ENCODE measurements around the gene TYRP1.

TYRP1 gene

GRCh38 chr9:12737871-12738270, 44.7 kb downstream of the TYRP1 start:
- no peak for DNase-seq

- no peak for DNase-seq
These were observed 45.9 kb downstream of the TYRP1 start for GRCh38 chr9:12739014-12739652.

DNA sequence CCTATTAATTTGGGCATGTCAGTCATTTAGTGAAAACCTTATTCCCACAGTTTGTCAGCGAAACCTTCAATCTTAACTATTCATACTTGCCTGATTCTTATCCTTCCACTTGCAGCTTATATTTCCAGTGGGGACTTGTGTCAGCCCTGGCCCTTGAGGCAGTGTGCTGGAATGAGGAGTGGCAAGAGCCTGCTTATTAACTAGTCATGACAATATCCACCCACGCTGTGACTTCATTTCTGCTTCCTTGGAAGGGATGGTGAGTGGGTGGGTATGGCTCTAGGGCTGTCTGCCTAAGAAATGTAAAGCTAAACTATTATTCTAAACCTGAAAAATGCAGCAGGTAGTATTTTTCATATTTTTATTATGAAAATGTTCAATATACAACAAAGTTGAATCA, 47.7 kb downstream of the TYRP1 start:
- no peak for DNase-seq

DNA sequence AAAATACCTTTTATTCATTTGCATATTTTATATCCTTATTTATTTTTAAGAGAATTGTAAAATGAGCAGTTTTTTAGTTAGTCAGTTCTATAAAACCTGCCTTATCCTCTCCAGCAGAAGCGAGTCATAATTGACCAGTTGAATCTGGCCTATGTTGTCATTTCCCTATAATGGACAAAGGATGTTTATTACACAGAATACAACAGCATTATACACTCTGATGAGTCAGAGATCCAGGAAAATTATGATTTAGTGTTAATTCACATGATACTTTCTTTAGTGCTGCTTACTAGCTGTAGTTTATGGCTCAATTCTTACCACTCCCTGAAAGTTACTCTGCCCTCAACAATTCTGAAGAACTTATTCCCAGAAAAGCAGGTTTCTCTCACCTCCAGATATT, 54.8 kb downstream of the TYRP1 start:
- DNase-seq = no peak

- no peak for DNase-seq
These were observed 55.8 kb downstream of the TYRP1 start for GRCh38 chr9:12748954-12749353.

DNA sequence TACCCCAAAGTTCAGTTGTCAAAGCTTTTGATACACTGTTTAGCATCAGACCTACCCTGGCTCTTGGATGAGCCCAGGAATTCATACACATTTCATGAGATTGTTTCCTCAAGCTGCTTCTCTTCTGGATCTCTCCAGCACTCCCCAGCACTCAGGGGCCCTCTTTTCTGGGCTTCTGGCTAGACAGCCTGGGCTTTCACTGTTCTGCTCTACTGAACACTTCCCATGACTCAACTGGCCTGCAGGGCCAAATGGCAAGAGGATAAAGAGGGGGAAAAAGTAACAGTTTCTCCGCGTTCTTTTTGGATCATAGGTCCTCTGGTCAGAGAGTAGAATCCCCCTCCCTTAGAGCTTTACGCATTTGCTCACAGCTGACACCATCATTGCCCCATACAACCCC, 60.7 kb downstream of the TYRP1 start:
- DNase-seq = no peak

- DNase-seq = no peak
These were observed 66.6 kb downstream of the TYRP1 start for GRCh38 chr9:12759761-12760160.

All from activated T-cell treated with anti-CD3 and anti-CD28 coated beads for 4 hours (primary cell).